H1 (cell line): ENCODE results near the gene FBXL14. TPM values are rescaled to one million over a fixed set of nuclear protein-coding genes. Genes with fewer than 3 reads are reported as not detected.

Experiments used
- CTCF ChIA-PET: fragments of 300-600 bp; sonication (Branson Sonifier 250); formaldehyde crosslinking; loops from one replicate; lab custom pipeline; 2021; ENCODE audit not compliant: partially characterized antibody; lab: Charles Lee
- POLR2A ChIA-PET: fragments of 300-600 bp; sonication (Branson Sonifier 250); formaldehyde crosslinking; loops from one replicate; lab custom pipeline; 2021; ENCODE audit warnings: inconsistent platforms; ENCODE audit not compliant: partially characterized antibody; lab: Charles Lee
- DNase-seq, 2 experiments: peaks; one replicate each; pipeline versions ENCODE4 v3.0.0 to v3.0.0-alpha.2; 2010 to 2022; ENCODE audit warnings: low spot score in 2 of 2, low read depth in 1 of 2, mixed read lengths in 1 of 2
- FAIRE-seq: peaks from 2 replicates; lab custom pipeline; 2011; peaks lifted over from hg19 to GRCh38; lab: Jason Lieb, UNC
- H2AFZ ChIP-seq: 2 replicates; pipeline ENCODE4 v1.8.1; 2012; ENCODE audit warnings: low read length, inconsistent platforms
- H2AK5ac ChIP-seq: 2 replicates; pipeline ENCODE4 v1.6.1; 2013; ENCODE audit warnings: low read depth, low read length
- H2BK120ac ChIP-seq: replicated peaks from 2 replicates; pipeline ENCODE3; 2013; ENCODE audit warnings: low read depth, low read length, inconsistent platforms
- H2BK12ac ChIP-seq: 2 replicates; pipeline ENCODE4 v1.6.1; 2013; ENCODE audit warnings: low read depth, low read length
- H2BK15ac ChIP-seq: 2 replicates; pipeline ENCODE4 v1.6.1; 2013; ENCODE audit warnings: low read length
- H2BK20ac ChIP-seq: 2 replicates; pipeline ENCODE4 v1.6.1; 2013; ENCODE audit warnings: low read length
- H2BK5ac ChIP-seq: 2 replicates; pipeline ENCODE4 v1.6.1; 2013; ENCODE audit warnings: low read depth, low read length
- H3K14ac ChIP-seq: 2 replicates; pipeline ENCODE4 v1.6.1; 2013; ENCODE audit warnings: inconsistent platforms; ENCODE audit not compliant: insufficient read length
- H3K18ac ChIP-seq: 2 replicates; pipeline ENCODE4 v1.6.1; 2013; ENCODE audit warnings: low read length; ENCODE audit errors: extremely low read depth
- H3K23ac ChIP-seq: 2 replicates; pipeline ENCODE4 v1.6.1; 2013; ENCODE audit warnings: inconsistent platforms; ENCODE audit not compliant: insufficient read length
- H3K23me2 ChIP-seq: 2 replicates; pipeline ENCODE4 v1.6.1; 2013; ENCODE audit warnings: low read depth, low read length
- H3K27ac ChIP-seq: 2 replicates; pipeline ENCODE4 v1.6.1; 2011; ENCODE audit warnings: low read depth, low read length, inconsistent platforms
- H3K27me3 ChIP-seq, 4 experiments: replicated peaks in 1 of 4; 1 replicate in 1 of 4; 2 replicates in 3 of 4; pipeline versions ENCODE4 v1.6.1 to v1.8.1; 2011 to 2013; ENCODE audit warnings: low read length in 3 of 4, mild to moderate bottlenecking in 3 of 4, inconsistent platforms in 2 of 4, mixed read lengths in 2 of 4, moderate library complexity in 1 of 4; ENCODE audit not compliant: control insufficient read depth in 3 of 4, insufficient read depth in 3 of 4; ENCODE audit errors: extremely low read depth in 1 of 4
- H3K36me3 ChIP-seq, 4 experiments: 2 replicates each; pipeline versions ENCODE4 v1.6.1 to v1.8.1; 2011 to 2013; ENCODE audit warnings: mild to moderate bottlenecking in 4 of 4, low read length in 3 of 4, moderate library complexity in 2 of 4, control low read depth in 1 of 4, inconsistent platforms in 1 of 4; ENCODE audit not compliant: insufficient read depth in 4 of 4, control insufficient read depth in 2 of 4
- H3K4ac ChIP-seq: replicated peaks from 2 replicates; pipeline ENCODE3; 2013; ENCODE audit warnings: low read length, low read depth, mixed read lengths, inconsistent platforms; ENCODE audit not compliant: insufficient read length
- H3K4me1 ChIP-seq, 4 experiments: replicated peaks in 1 of 4; 1 replicate in 1 of 4; 2 replicates in 3 of 4; pipeline versions ENCODE4 v1.6.1 to v1.8.1; 2011 to 2013; ENCODE audit warnings: low read length in 3 of 4, inconsistent platforms in 2 of 4, mixed read lengths in 1 of 4; ENCODE audit not compliant: insufficient read depth in 4 of 4, control insufficient read depth in 3 of 4
- H3K4me2 ChIP-seq, 2 experiments: 2 replicates each; pipeline versions ENCODE4 v1.6.1 to v1.8.1; 2011 to 2013; ENCODE audit warnings: low read depth in 2 of 2, low read length in 2 of 2, control low read depth in 1 of 2, inconsistent platforms in 1 of 2, mild to moderate bottlenecking in 1 of 2; ENCODE audit not compliant: insufficient read depth in 1 of 2
- H3K4me3 ChIP-seq, 4 experiments: fragments of 200-600, 300-600 bp in 1 of 4; sonication (generic), shearing (Covaris generic), sonication (Bioruptor Twin) in 1 of 4; 2 replicates each; pipeline versions ENCODE4 v1.5.1 to v1.8.1; 2011 to 2016; ENCODE audit warnings: low read length in 4 of 4, low read depth in 3 of 4, control low read depth in 2 of 4, inconsistent platforms in 2 of 4, mild to moderate bottlenecking in 2 of 4, mixed read lengths in 1 of 4, moderate library complexity in 1 of 4; ENCODE audit not compliant: insufficient read depth in 2 of 4; ENCODE audit errors: extremely low read depth in 1 of 4
- H3K56ac ChIP-seq: replicated peaks from 2 replicates; pipeline ENCODE3; 2013; ENCODE audit warnings: low read depth, mild to moderate bottlenecking, mixed read lengths, low read length, inconsistent platforms; ENCODE audit not compliant: insufficient read length
- H3K79me1 ChIP-seq: 2 replicates; pipeline ENCODE4 v1.6.1; 2013; ENCODE audit warnings: low read depth, low read length, control low read depth
- H3K79me2 ChIP-seq, 2 experiments: 2 replicates each; pipeline versions ENCODE4 v1.6.1 to v1.8.1; 2012 to 2013; ENCODE audit warnings: low read length in 2 of 2, mild to moderate bottlenecking in 2 of 2, inconsistent platforms in 1 of 2; ENCODE audit not compliant: insufficient read depth in 2 of 2, control insufficient read depth in 1 of 2
- H3K9ac ChIP-seq, 4 experiments: replicated peaks in 1 of 4; 1 replicate in 1 of 4; 2 replicates in 3 of 4; pipeline versions ENCODE4 v1.6.1 to v1.8.1; 2011 to 2013; ENCODE audit warnings: low read depth in 3 of 4, low read length in 3 of 4, control low read depth in 2 of 4, mild to moderate bottlenecking in 2 of 4, moderate library complexity in 2 of 4, inconsistent platforms in 1 of 4; ENCODE audit errors: extremely low read depth in 1 of 4
- H3K9me3 ChIP-seq, 2 experiments: 2 replicates each; pipeline versions ENCODE4 v1.6.1 to v1.8.1; 2012 to 2013; ENCODE audit warnings: mild to moderate bottlenecking in 2 of 2, moderate library complexity in 2 of 2, control low read depth in 1 of 2, inconsistent platforms in 1 of 2, low read depth in 1 of 2, low read length in 1 of 2, mixed read lengths in 1 of 2; ENCODE audit not compliant: insufficient read depth in 2 of 2
- H4K20me1 ChIP-seq, 2 experiments: replicated peaks in 1 of 2; 2 replicates each; pipeline versions ENCODE3 to v1.8.1; 2011 to 2013; ENCODE audit warnings: inconsistent platforms in 2 of 2, low read length in 2 of 2, mild to moderate bottlenecking in 1 of 2; ENCODE audit not compliant: insufficient read depth in 2 of 2, control insufficient read depth in 1 of 2
- H4K5ac ChIP-seq: 2 replicates; pipeline ENCODE4 v1.6.1; 2013; ENCODE audit warnings: low read length, low read depth, mixed read lengths, inconsistent platforms; ENCODE audit not compliant: insufficient read length
- H4K8ac ChIP-seq: 2 replicates; pipeline ENCODE4 v1.8.0; 2013; ENCODE audit warnings: mild to moderate bottlenecking, moderate library complexity, low read length, inconsistent platforms; ENCODE audit not compliant: insufficient read depth; ENCODE audit errors: extremely low read depth
- H4K91ac ChIP-seq: replicated peaks from 2 replicates; pipeline ENCODE3; 2013; ENCODE audit warnings: low read length, mixed read lengths, inconsistent platforms; ENCODE audit not compliant: insufficient read length
- KDM1A ChIP-seq: fragments of 200-600, 300-600 bp; sonication (generic); IDR thresholded peaks from 2 replicates; pipeline ENCODE4 v1.7.1; 2016; ENCODE audit warnings: mild to moderate bottlenecking, low read length, borderline replicate concordance
- POLR2A ChIP-seq, 2 experiments: IDR thresholded peaks; 1 replicate in 1 of 2; 2 replicates in 1 of 2; pipeline ENCODE4 v1.6.1; 2011; ENCODE audit warnings: low read depth in 2 of 2, low read length in 2 of 2, mild to moderate bottlenecking in 2 of 2; ENCODE audit errors: control extremely low read depth in 1 of 2
- WGBS, 2 experiments: shearing (Covaris generic) in 1 of 2; methylation state at CpG; one replicate each; pipeline versions ENCODE4 v1.1.6 to v1.1.7; 2013 to 2015; ENCODE audit warnings: low lambda C conversion rate in 2 of 2, mixed read lengths in 2 of 2, inconsistent platforms in 1 of 2, low coverage in 1 of 2, missing lambda C conversion rate in 1 of 2; ENCODE audit not compliant: insufficient replicate concordance in 2 of 2, insufficient coverage in 1 of 2, insufficient read length in 1 of 2; ENCODE audit errors: extremely low coverage in 1 of 2, missing lambda C conversion rate in 1 of 2; 5-methylcytosine and 5-hydroxymethylcytosine counted together
- polyA plus RNA-seq, 7 experiments: library from polyadenylated mRNA; depleted of rRNA in 3 of 7; stranded (reverse) in 5 of 7; unstranded in 2 of 7; fragments of >200 nt in 5 of 7; fragments of 200-250 nt in 2 of 7; gene quantifications; 1 replicate in 5 of 7; 2 replicates in 1 of 7; 4 replicates in 1 of 7; pipeline versions ENCODE4 v1.2.1 to v1.2.3, GENCODE V29; 2011 to 2013; ENCODE audit warnings: missing spikeins in 2 of 7, mixed read lengths in 2 of 7
- total RNA-seq: library from RNA; stranded (reverse); fragmentation: NEBNext Ultra II Directional; extraction: Animal tissue kit (Norgen Biotek cat#: 25700); gene quantifications from 2 replicates; pipeline ENCODE4 v1.2.1, GENCODE V29; 2021

The FBXL14 gene
- total and polyA plus RNA-seq, 2 of the 8 experiments (the other 6 are each of a cell fraction or from before 2014, with no cell fraction given): 5.5 to 9.6 TPM

DNA sequence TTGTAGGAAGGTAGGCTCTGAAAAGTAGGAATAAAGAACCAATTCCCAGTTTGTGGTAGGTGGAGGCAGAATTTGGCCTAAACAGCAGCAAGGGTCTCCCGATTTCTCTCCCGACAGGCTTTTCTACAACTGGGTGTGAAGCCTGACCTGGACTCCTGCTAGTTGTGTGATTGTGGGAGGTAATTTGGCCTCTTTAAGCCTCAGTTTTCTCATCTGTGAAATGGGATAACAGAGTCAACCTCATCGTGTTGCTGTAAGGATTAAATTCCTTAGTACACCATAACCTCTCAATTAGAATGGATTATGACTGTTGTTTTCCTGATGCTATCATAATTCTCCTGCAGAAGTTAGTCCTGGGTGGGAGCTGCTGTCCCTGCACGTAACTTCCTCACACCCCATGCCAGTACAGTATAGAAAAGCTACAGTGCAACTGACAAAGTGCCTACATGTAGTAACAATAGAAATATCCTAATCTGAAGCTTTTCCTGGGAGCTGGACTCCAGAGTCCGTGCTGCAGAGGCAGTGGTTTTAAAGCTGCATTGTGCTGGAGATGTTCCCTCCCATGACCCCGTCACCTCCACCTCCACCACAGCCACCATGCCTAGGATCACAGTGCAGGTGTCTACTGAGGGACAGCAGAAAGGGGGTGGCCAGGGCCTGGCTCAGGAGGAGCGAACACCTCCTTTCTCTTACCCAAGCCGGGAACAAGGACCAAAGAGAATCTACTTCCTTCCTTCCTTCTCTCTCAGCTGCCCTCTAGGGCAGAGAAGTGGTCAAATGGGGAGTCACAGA lies 76.5 kb downstream of the FBXL14 start:
- Histone ChIP-seq H3K9ac (no peak overlapping the region), H2BK15ac (no peak overlapping the region), H3K56ac (no peak overlapping the region), H4K20me1 (no peaks in the 10 kb centered on the region), H2BK120ac (no peak overlapping the region), H3K9me3 (peaks cover 0 to 2% of the 10 kb centered on the region in 2 experiments; a peak in 1 of 4 replicates), H3K4me3 (no peak overlapping the region), H3K23ac (no peak overlapping the region), H3K4me1 (peaks cover 0 to 1% (median 0%) of the 10 kb centered on the region in 4 experiments; a peak in 2 of 7 replicates), H3K14ac (no peak overlapping the region), H2AFZ (no peak overlapping the region), H3K4ac (no peak overlapping the region), H2BK5ac (no peak overlapping the region)
- TF ChIP-seq POLR2A (IDR thresholded peaks at IDR 0.05; ENCODE audit: control extremely low read depth in 1 of 2, low read depth in 2 of 2, low read length in 2 of 2) (no peak), KDM1A (peak; percentile 70; the same call in 1 of the 2 replicates)
- TF ChIP-seq, all 59 proteins: peak for 1
- ChIA-PET CTCF (interaction anchor here (0.6 to 5.2 kb wide), 43 partner anchors 8 to 502 kb away, joined by 3 to 88 read pairs (median 4); no protein-coding TSS in a partner anchor), POLR2A (no interaction called here)
- H4K5ac ChIP-seq: no peak overlapping the region
- no peaks in the 10 kb centered on the region for H3K36me3 ChIP-seq
- DNase-seq: no peak
- 89% methylated on average over 7 of the region's 8 CpGs; no CpG with 5 or more reads in 1 of the 2 experiments for WGBS, 2 experiments
- H2AK5ac ChIP-seq: no peak overlapping the region
- H3K4me2 ChIP-seq: no peak overlapping the region
- no peak overlapping the region for H4K8ac ChIP-seq
- no peak overlapping the region for H2BK12ac ChIP-seq
- FAIRE-seq: no peak
- no peak overlapping the region for H4K91ac ChIP-seq
- H3K27me3 ChIP-seq: no peaks in the 10 kb centered on the region
- no peak overlapping the region for H2BK20ac ChIP-seq
- H3K27ac ChIP-seq: no peak overlapping the region
- H3K79me2 ChIP-seq: no peaks in the 10 kb centered on the region
- no peak overlapping the region for H3K18ac ChIP-seq
- H3K23me2 ChIP-seq: no peaks in the 10 kb centered on the region
- no peaks in the 10 kb centered on the region for H3K79me1 ChIP-seq
